GM10847 (cell line): Measurements from ENCODE around the gene ARG1.

ENCODE experiments used
- POLR2A ChIP-seq: IDR thresholded peaks from 2 replicates; pipeline ENCODE4 v1.6.1; 2011; ENCODE audit not compliant: insufficient read length; ENCODE audit errors: extremely low read depth

The ARG1 gene

GRCh38 chr6:131572686-131573415 is at the start of gene ARG1:
TSS of gene ARG1 (plus strand) at chr6:131573226. CDS start at chr6:131573283, 57 bp downstream.
- no peak for TF ChIP-seq POLR2A

GRCh38 chr6:131523988-131524673 is 48.9 kb upstream of the ARG1 start:
- TF ChIP-seq POLR2A: no peak

GRCh38 chr6:131524695-131525336 is 48.2 kb upstream of the ARG1 start:
- no peak for TF ChIP-seq POLR2A

- no peak for TF ChIP-seq POLR2A
Observed at GRCh38 chr6:131532580-131533039, 40.4 kb upstream of the ARG1 start.

- TF ChIP-seq POLR2A: no peak
Observed at GRCh38 chr6:131545317-131545716, 27.7 kb upstream of the ARG1 start.

GRCh38 chr6:131547488-131547887 is 25.5 kb upstream of the ARG1 start:
- no peak for TF ChIP-seq POLR2A

- no peak for TF ChIP-seq POLR2A
Observed at GRCh38 chr6:131548441-131548840, 24.6 kb upstream of the ARG1 start.

- TF ChIP-seq POLR2A: no peak
Observed at GRCh38 chr6:131549811-131550210, 23.2 kb upstream of the ARG1 start.

- TF ChIP-seq POLR2A: no peak
Observed at GRCh38 chr6:131551902-131552301, 21.1 kb upstream of the ARG1 start.

- no peak for TF ChIP-seq POLR2A
Observed at GRCh38 chr6:131552572-131552971, 20.5 kb upstream of the ARG1 start.

GRCh38 chr6:131555992-131556391 is 17.0 kb upstream of the ARG1 start:
- no peak for TF ChIP-seq POLR2A

GRCh38 chr6:131558922-131559321 is 14.1 kb upstream of the ARG1 start:
- no peak for TF ChIP-seq POLR2A

GRCh38 chr6:131561925-131562707 is 10.9 kb upstream of the ARG1 start:
- no peak for TF ChIP-seq POLR2A

GRCh38 chr6:131565056-131565455 is 8.0 kb upstream of the ARG1 start:
- no peak for TF ChIP-seq POLR2A

GRCh38 chr6:131568726-131569125 is 4.3 kb upstream of the ARG1 start:
- TF ChIP-seq POLR2A: no peak

GRCh38 chr6:131574133-131574532 is 1.1 kb downstream of the ARG1 start:
- no peak for TF ChIP-seq POLR2A

GRCh38 chr6:131574686-131575085 is 1.7 kb downstream of the ARG1 start:
- TF ChIP-seq POLR2A: no peak
